Measurements from ENCODE around the gene CD96.
"Not testable (repeated sequence)": the region's sequence is repeated elsewhere in the genome, so short reads cannot be mapped to it uniquely, and the experiment has no call there.

Gene CD96

GRCh38 chr3:111561902-111562301, 19.9 kb downstream of the CD96 start:
- not testable (repeated sequence) for DNase-seq (ENCODE audit: low spot score)

- DNase-seq (ENCODE audit: low spot score) = no peak
These were observed 24.8 kb downstream of the CD96 start for GRCh38 chr3:111566844-111567243.

- DNase-seq (ENCODE audit: low spot score) = no peak
These were observed 26.4 kb downstream of the CD96 start for GRCh38 chr3:111568355-111568754.

- DNase-seq (ENCODE audit: low spot score) = no peak
These were observed 26.9 kb downstream of the CD96 start for GRCh38 chr3:111568911-111569310.

GRCh38 chr3:111570404-111571030, 28.5 kb downstream of the CD96 start:
- no peak for DNase-seq (ENCODE audit: low spot score)

GRCh38 chr3:111571282-111571681, 29.3 kb downstream of the CD96 start:
- no peak for DNase-seq (ENCODE audit: low spot score)

GRCh38 chr3:111571907-111572460, 30.0 kb downstream of the CD96 start:
- DNase-seq (ENCODE audit: low spot score) = no peak

GRCh38 chr3:111577113-111577512, 35.1 kb downstream of the CD96 start:
- DNase-seq (ENCODE audit: low spot score) = no peak

GRCh38 chr3:111577798-111578685, 36.0 kb downstream of the CD96 start:
- peak; percentile 13 for DNase-seq (ENCODE audit: low spot score)

- no peak for DNase-seq (ENCODE audit: low spot score)
These were observed 36.9 kb downstream of the CD96 start for GRCh38 chr3:111578867-111579266.

- DNase-seq (ENCODE audit: low spot score) = no peak
These were observed 37.5 kb downstream of the CD96 start for GRCh38 chr3:111579495-111579894.

- DNase-seq (ENCODE audit: low spot score) = no peak
These were observed 39.6 kb downstream of the CD96 start for GRCh38 chr3:111581403-111582119.

GRCh38 chr3:111582120-111582474, 40.1 kb downstream of the CD96 start:
- DNase-seq (ENCODE audit: low spot score) = no peak

- no peak for DNase-seq (ENCODE audit: low spot score)
These were observed 42.7 kb downstream of the CD96 start for GRCh38 chr3:111584744-111585143.

GRCh38 chr3:111585217-111585616, 43.2 kb downstream of the CD96 start:
- DNase-seq (ENCODE audit: low spot score) = no peak

GRCh38 chr3:111588527-111588926, 46.5 kb downstream of the CD96 start:
- DNase-seq (ENCODE audit: low spot score) = no peak

- no peak for DNase-seq (ENCODE audit: low spot score)
These were observed 47.5 kb downstream of the CD96 start for GRCh38 chr3:111589303-111590142.

- DNase-seq (ENCODE audit: low spot score) = no peak
These were observed 48.1 kb downstream of the CD96 start for GRCh38 chr3:111590143-111590491.

- no peak for DNase-seq (ENCODE audit: low spot score)
These were observed 49.6 kb downstream of the CD96 start for GRCh38 chr3:111591555-111591954.

GRCh38 chr3:111592143-111592542, 50.1 kb downstream of the CD96 start:
- no peak for DNase-seq (ENCODE audit: low spot score)

GRCh38 chr3:111592936-111593335, 50.9 kb downstream of the CD96 start:
- DNase-seq (ENCODE audit: low spot score) = no peak

- DNase-seq (ENCODE audit: low spot score) = no peak
These were observed 51.7 kb downstream of the CD96 start for GRCh38 chr3:111593666-111594065.

All from cerebellar cortex (tissue), 1 donor.